A673 (cell line): ENCODE data around the gene MROH2A. TPM values are rescaled to one million over a fixed set of nuclear protein-coding genes. Genes with fewer than 3 reads are reported as not detected.

ENCODE experiments used
- BruUV-seq: library from RNA; stranded (reverse); fragments of 400-500 nt; replicated peaks from 2 replicates; lab custom pipeline; 2021; lab: Mats Ljungman, UMichigan
- CTCF ChIA-PET: fragments of 300-600 bp; sonication (Branson Sonifier 250); formaldehyde crosslinking; loops from one replicate; lab custom pipeline; 2022; ENCODE audit warnings: antibody characterized with exemption; lab: Charles Lee
- POLR2A ChIA-PET: fragments of 300-600 bp; sonication (Branson Sonifier 250); formaldehyde crosslinking; loops from one replicate; lab custom pipeline; 2022; ENCODE audit warnings: antibody characterized with exemption; ENCODE audit not compliant: low non-redundant PET; lab: Charles Lee
- DNase-seq: peaks from one replicate; pipeline ENCODE4 v3.0.0-alpha.2; 2015; ENCODE audit warnings: low spot score
- H3K27ac ChIP-seq: fragments of 200-600 bp; sonication (generic); 2 replicates; pipeline ENCODE4 v1.5.1; 2016; ENCODE audit warnings: mixed run types, low read depth, mild to moderate bottlenecking, mixed read lengths, antibody characterized with exemption, low read length; ENCODE audit not compliant: poor library complexity, severe bottlenecking
- H3K27me3 ChIP-seq: fragments of 200-600 bp; sonication (generic); replicated peaks from 2 replicates; pipeline ENCODE4 v1.6.1; 2017; ENCODE audit warnings: mixed run types, low read depth, mild to moderate bottlenecking, mixed read lengths, antibody characterized with exemption, low read length; ENCODE audit not compliant: insufficient read depth, poor library complexity
- H3K36me3 ChIP-seq: fragments of 200-600 bp; sonication (generic); 2 replicates; pipeline ENCODE4 v1.6.1; 2016; ENCODE audit warnings: mixed run types, mild to moderate bottlenecking, mixed read lengths, antibody characterized with exemption, low read length; ENCODE audit not compliant: insufficient read depth, poor library complexity, severe bottlenecking
- H3K4me1 ChIP-seq: fragments of 200-600 bp; sonication (generic); 2 replicates; pipeline ENCODE4 v1.6.1; 2017; ENCODE audit warnings: mixed run types, mild to moderate bottlenecking, mixed read lengths, antibody characterized with exemption, low read length; ENCODE audit not compliant: insufficient read depth, poor library complexity, severe bottlenecking
- H3K4me3 ChIP-seq: fragments of 200-600 bp; sonication (generic); 2 replicates; pipeline ENCODE4 v1.5.1; 2016; ENCODE audit warnings: low read depth, mixed run types, mild to moderate bottlenecking, mixed read lengths, low read length; ENCODE audit not compliant: poor library complexity, severe bottlenecking
- H3K9me3 ChIP-seq: fragments of 200-600 bp; sonication (generic); 2 replicates; pipeline ENCODE4 v1.6.1; 2016; ENCODE audit warnings: mixed run types, low read depth, mild to moderate bottlenecking, mixed read lengths, antibody characterized with exemption, low read length; ENCODE audit not compliant: poor library complexity, severe bottlenecking
- EZH2 ChIP-seq: fragments of 200-600 bp; sonication (generic); IDR thresholded peaks from 2 replicates; pipeline ENCODE4 v1.6.1; 2017; ENCODE audit warnings: borderline replicate concordance, low read depth, mild to moderate bottlenecking, mixed read lengths, antibody characterized with exemption, low read length; ENCODE audit not compliant: poor library complexity, severe bottlenecking
- intact Hi-C: fragments of 100-400 bp; cut with micrococcal nuclease; formaldehyde crosslinking; loops from one replicate; pipeline ENCODE4 v1.10.0; 2022; ENCODE audit not compliant: unreplicated experiment
- total RNA-seq: library from RNA; stranded (reverse); gene quantifications from 2 replicates; pipeline ENCODE4 v1.2.3, GENCODE V29; 2021
- TF ChIP-seq, protein P1 (sequence below): fragments of 300-800, 200-600 bp; sonication (generic); conservative IDR thresholded peaks from 2 replicates; pipeline ENCODE4 v1.5.1; 2017; ENCODE audit warnings: low read depth, mild to moderate bottlenecking, antibody characterized with exemption, low read length, moderate library complexity, mixed read lengths

MROH2A gene
- total RNA-seq, 1 experiment from 2014 or later, result 1.3 TPM

DNA sequence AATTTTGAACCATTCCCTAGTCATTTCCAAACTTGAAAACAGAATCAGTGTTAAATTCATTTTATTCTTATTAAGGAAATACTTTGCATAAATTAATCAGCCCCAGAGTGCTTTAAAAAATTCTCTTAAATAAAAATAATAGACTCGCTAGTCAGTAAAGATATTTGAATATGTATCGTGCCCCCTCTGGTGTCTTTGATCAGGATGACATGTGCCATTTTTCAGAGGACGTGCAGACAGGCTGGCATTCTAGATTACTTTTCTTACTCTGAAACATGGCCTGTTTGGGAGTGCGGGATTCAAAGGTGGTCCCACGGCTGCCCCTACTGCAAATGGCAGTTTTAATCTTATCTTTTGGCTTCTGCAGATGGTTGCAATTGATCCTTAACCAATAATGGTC lies 5.5 kb upstream of the MROH2A start:
- Histone ChIP-seq H3K27ac (no peak overlapping the region), H3K27me3 (no peaks in the 10 kb centered on the region), H3K9me3 (no peaks in the 10 kb centered on the region), H3K36me3 (no peaks in the 10 kb centered on the region), H3K4me1 (no peaks in the 10 kb centered on the region), H3K4me3 (no peak overlapping the region)
- DNase-seq, result no peak
- intact Hi-C loops, result no loop called here
- POLR2A ChIA-PET, result no interaction called here
- BruUV-seq, result no TSS peak
- CTCF ChIA-PET, result no interaction called here
- TF ChIP-seq EZH2, result no peak
- TF ChIP-seq, protein P1, sequence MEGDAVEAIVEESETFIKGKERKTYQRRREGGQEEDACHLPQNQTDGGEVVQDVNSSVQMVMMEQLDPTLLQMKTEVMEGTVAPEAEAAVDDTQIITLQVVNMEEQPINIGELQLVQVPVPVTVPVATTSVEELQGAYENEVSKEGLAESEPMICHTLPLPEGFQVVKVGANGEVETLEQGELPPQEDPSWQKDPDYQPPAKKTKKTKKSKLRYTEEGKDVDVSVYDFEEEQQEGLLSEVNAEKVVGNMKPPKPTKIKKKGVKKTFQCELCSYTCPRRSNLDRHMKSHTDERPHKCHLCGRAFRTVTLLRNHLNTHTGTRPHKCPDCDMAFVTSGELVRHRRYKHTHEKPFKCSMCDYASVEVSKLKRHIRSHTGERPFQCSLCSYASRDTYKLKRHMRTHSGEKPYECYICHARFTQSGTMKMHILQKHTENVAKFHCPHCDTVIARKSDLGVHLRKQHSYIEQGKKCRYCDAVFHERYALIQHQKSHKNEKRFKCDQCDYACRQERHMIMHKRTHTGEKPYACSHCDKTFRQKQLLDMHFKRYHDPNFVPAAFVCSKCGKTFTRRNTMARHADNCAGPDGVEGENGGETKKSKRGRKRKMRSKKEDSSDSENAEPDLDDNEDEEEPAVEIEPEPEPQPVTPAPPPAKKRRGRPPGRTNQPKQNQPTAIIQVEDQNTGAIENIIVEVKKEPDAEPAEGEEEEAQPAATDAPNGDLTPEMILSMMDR, result no peak

DNA sequence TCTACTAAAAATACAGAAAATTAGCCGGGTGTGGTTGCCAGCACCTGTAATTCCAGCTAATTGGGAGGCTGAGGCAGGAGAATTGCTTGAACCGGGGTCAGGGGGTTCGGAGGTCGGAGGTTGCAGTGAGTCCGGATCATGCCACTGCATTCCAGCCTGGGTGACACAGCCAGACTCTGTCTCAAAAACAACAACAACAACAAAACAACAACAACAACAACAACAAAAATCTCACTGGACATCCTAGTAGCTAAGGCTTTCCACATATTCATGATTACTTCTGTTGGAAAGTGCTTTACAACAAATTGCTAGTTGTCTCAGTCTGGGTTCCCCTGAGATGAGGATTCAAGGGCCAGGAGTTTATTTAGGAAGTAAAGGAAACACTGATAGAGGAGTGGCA lies 4.3 kb upstream of the MROH2A start:
- Histone ChIP-seq H3K36me3 (no peaks in the 10 kb centered on the region), H3K4me1 (no peaks in the 10 kb centered on the region), H3K27me3 (no peaks in the 10 kb centered on the region), H3K9me3 (no peaks in the 10 kb centered on the region), H3K27ac (no peak overlapping the region), H3K4me3 (no peak overlapping the region)
- intact Hi-C loops, result no loop called here
- POLR2A ChIA-PET, result no interaction called here
- no TSS peak for BruUV-seq
- CTCF ChIA-PET, result no interaction called here
- DNase-seq, result no peak
- TF ChIP-seq, protein P1, result no peak
- no peak for TF ChIP-seq EZH2

DNA sequence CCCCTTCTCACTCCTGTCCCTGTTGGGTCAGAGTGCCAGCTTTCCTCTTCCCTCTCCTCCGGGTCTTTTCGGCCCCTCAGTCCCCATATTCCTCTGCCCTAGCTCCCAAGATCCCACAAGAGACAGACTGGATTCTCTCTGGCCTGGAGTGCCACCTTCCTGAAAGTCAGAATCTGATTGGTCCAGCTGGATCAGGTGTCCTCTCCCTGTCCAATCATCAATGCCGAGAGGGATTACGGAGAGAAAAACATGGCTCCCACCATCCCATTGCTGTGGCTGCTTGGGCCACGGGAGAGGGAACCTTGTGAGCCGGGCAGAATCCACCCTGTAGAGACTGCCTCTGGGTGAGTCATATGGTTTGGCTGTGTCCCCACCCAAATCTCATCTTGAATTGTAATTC lies 2.7 kb upstream of the MROH2A start:
- ChIA-PET CTCF (no interaction called here), POLR2A (no interaction called here)
- TF ChIP-seq EZH2, result no peak
- TF ChIP-seq, protein P1, result no peak
- H3K4me3 ChIP-seq, result no peak overlapping the region
- intact Hi-C loops, result no loop called here
- no peaks in the 10 kb centered on the region for H3K4me1 ChIP-seq
- no peak for DNase-seq
- no peak overlapping the region for H3K27ac ChIP-seq
- H3K36me3 ChIP-seq, result no peaks in the 10 kb centered on the region
- H3K27me3 ChIP-seq, result no peaks in the 10 kb centered on the region
- H3K9me3 ChIP-seq, result no peaks in the 10 kb centered on the region
- no TSS peak for BruUV-seq
